Glutamatergic neuron (in vitro differentiated cells): Measurements from ENCODE around the gene DUS1L. TPM values are rescaled to one million over a fixed set of nuclear protein-coding genes. Genes with fewer than 3 reads are reported as not detected.
A peak's percentile ranks its signal among the peaks of the same experiment; 100 is the strongest.

Experiments
- DNase-seq: peaks from one replicate; pipeline ENCODE4 v3.0.0; 2022
- H3K27ac Mint-ChIP-seq: one replicate; pipeline ENCODE4 v1.8.0; 2020; ENCODE audit warnings: mild to moderate bottlenecking, mixed read lengths, inconsistent platforms; ENCODE audit not compliant: unreplicated experiment
- H3K27me3 Mint-ChIP-seq: one replicate; pipeline ENCODE4 v1.8.0; 2020; ENCODE audit warnings: mild to moderate bottlenecking, moderate library complexity, mixed read lengths, inconsistent platforms; ENCODE audit not compliant: unreplicated experiment
- H3K36me3 Mint-ChIP-seq: one replicate; pipeline ENCODE4 v1.8.0; 2020; ENCODE audit warnings: mild to moderate bottlenecking, mixed read lengths, inconsistent platforms; ENCODE audit not compliant: unreplicated experiment
- H3K4me1 Mint-ChIP-seq: one replicate; pipeline ENCODE4 v1.8.0; 2020; ENCODE audit warnings: mild to moderate bottlenecking, low read depth, mixed read lengths, inconsistent platforms; ENCODE audit not compliant: unreplicated experiment
- H3K4me3 Mint-ChIP-seq: one replicate; pipeline ENCODE4 v1.8.0; 2020; ENCODE audit warnings: mild to moderate bottlenecking, mixed read lengths, inconsistent platforms; ENCODE audit not compliant: unreplicated experiment
- H3K9me3 Mint-ChIP-seq: one replicate; pipeline ENCODE4 v1.8.0; 2020; ENCODE audit warnings: mild to moderate bottlenecking, moderate library complexity, mixed read lengths, inconsistent platforms; ENCODE audit not compliant: unreplicated experiment
- CTCF ChIP-seq: fragments of 200-600 bp; sonication (generic); IDR thresholded peaks from one replicate; pipeline ENCODE4 v1.5.0; 2021; ENCODE audit not compliant: partially characterized antibody, unreplicated experiment
- total RNA-seq: library from RNA; stranded (reverse); fragmentation: NEBNext Ultra II Directional; extraction: Animal tissue kit (Norgen Biotek cat#: 25700); gene quantifications from one replicate; pipeline ENCODE4 v1.2.1, GENCODE V29; 2021; ENCODE audit not compliant: unreplicated experiment

The DUS1L gene
- total RNA-seq, 1 donor from 2014 or later, result 122 TPM

- Mint-ChIP-seq H3K4me1 (no peaks in the 10 kb centered on the region), H3K27me3 (peaks cover 4% of the 10 kb centered on the region), H3K4me3 (no peak overlapping the region), H3K27ac (peak overlapping the region; percentile 62), H3K36me3 (no peaks in the 10 kb centered on the region), H3K9me3 (peaks cover 8% of the 10 kb centered on the region)
- no peak for DNase-seq
- no peak for TF ChIP-seq CTCF
These were observed 12.8 kb upstream of the DUS1L start for GRCh38 chr17:82078433-82078832.

DNA sequence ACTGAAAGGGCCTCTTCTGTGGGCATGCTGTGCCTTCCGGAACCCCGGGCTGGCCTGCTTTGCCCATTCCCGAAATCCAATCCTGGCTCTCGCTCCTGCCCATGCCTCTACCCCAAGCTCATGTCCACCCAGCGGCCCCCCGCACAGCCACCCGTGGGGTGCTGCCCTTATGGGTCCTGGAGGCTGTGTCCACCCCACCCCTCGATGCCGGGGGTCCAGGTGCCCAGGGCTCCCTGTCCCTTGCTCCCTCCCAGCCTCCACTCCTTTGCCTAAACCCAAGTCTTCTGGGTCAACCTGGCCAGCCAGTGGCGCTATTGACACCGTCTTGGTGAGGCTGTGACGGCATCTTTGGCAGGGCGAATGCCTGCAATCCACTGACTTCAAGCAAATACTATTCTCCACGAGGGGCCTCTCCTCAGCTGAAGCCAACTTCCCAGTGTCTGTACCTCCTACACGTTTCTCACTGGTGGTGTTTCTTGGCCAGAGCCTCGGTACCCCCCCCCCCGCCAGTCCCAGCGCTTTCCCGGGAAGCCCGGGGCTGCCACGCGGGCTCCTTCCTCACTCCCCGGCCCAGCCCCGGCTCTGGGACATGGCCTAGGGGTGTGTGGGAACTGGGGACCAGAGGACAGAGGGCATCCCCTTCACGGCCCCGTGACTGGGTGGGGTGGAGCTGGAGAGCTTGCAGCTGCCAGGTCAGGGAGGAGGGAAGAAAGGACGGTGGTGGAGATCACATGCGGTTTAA lies 12.2 kb upstream of the DUS1L start:
- Mint-ChIP-seq H3K36me3 (no peaks in the 10 kb centered on the region), H3K27me3 (peaks cover 5% of the 10 kb centered on the region), H3K9me3 (peaks cover 8% of the 10 kb centered on the region), H3K27ac (peak overlapping the region; percentile 62), H3K4me3 (no peak overlapping the region), H3K4me1 (no peaks in the 10 kb centered on the region)
- DNase-seq, result no peak
- TF ChIP-seq CTCF, result no peak

DNA sequence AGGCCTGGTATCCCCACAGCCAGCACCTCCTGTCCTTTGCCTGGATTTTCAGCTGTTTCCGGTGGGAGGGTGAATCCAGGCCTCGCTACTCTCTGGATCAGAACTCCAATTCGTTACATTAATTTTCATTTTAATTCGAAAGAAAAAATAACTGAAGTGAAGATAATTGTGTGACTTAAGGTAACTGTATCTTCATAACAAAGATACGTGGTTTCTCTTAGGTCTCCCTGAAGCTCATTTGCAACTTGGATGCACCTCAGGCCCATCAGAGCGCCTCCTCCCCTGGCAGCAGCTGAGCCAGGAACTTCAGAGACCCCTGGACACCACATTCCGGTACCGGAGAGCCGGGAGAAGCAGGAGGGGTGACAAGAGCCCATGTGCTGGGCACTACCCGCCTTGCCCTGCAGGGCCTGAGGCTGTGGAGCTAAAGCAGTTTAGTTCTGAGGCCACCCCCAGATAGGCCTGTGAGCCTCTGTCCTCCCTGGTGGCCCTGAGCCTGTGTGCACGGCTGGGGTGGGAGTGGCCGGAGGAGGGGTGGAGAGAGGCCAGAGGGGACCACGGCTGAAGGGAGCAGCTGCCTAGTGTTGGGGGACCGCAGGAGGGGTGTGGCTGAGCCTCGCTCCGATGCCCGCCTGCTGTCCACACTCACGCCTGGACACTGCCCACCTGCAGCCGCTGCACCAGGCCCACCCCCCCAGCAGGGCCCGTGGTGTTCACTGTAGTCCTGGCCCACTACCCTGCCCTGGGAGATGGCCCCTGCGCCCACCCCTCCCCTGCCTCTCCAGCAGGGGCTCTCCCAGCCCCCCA lies 11.4 kb upstream of the DUS1L start:
- H3K27me3 Mint-ChIP-seq, result peaks cover 5% of the 10 kb centered on the region
- H3K9me3 Mint-ChIP-seq, result peaks cover 8% of the 10 kb centered on the region
- no peaks in the 10 kb centered on the region for H3K4me1 Mint-ChIP-seq
- no peak for TF ChIP-seq CTCF
- no peaks in the 10 kb centered on the region for H3K36me3 Mint-ChIP-seq
- peak; percentile 55 for DNase-seq
- H3K4me3 Mint-ChIP-seq, result no peak overlapping the region
- H3K27ac Mint-ChIP-seq, result no peak overlapping the region

DNA sequence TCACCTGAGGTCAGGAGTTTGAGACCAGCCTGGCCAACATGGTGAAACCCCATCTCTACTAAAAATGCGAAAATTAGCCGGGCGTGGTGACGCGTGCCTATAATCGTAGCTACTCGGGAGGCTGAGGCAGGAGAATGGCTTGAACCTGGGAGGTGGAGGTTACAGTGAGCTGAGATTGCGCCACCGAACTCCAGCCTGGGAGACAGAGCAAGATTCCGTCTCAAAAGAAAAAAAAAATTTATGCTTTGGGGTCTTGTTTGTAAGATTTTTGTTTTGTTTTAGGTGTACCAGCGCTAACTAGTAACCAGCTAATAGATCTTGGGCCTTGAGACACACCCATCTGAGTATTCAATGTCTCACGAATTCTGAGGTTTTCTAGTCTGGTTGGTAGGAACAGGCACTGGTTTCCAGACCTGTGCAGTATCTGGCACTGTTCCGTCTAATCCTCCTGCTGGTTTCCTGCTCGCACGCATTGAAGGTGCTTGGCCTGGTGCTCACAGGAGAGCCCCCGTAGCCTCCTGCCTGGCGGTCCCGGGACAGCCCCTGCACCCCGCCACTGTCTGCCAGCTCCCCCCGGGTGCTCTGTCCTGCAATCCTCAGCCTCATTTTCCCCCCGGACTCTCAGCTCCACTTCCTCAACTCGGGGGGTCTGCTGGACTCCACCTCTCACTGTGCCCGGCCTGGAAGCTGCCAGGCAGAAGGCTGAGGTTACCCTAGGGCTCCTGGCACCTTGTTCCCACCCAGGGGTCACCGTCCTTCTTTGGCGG lies 10.6 kb upstream of the DUS1L start:
- Mint-ChIP-seq H3K4me3 (no peak overlapping the region), H3K27ac (no peak overlapping the region), H3K27me3 (peaks cover 5% of the 10 kb centered on the region), H3K36me3 (no peaks in the 10 kb centered on the region), H3K4me1 (no peaks in the 10 kb centered on the region), H3K9me3 (peaks cover 8% of the 10 kb centered on the region)
- no peak for TF ChIP-seq CTCF
- no peak for DNase-seq
